ENCODE results near the gene PLCB1.

DNA sequence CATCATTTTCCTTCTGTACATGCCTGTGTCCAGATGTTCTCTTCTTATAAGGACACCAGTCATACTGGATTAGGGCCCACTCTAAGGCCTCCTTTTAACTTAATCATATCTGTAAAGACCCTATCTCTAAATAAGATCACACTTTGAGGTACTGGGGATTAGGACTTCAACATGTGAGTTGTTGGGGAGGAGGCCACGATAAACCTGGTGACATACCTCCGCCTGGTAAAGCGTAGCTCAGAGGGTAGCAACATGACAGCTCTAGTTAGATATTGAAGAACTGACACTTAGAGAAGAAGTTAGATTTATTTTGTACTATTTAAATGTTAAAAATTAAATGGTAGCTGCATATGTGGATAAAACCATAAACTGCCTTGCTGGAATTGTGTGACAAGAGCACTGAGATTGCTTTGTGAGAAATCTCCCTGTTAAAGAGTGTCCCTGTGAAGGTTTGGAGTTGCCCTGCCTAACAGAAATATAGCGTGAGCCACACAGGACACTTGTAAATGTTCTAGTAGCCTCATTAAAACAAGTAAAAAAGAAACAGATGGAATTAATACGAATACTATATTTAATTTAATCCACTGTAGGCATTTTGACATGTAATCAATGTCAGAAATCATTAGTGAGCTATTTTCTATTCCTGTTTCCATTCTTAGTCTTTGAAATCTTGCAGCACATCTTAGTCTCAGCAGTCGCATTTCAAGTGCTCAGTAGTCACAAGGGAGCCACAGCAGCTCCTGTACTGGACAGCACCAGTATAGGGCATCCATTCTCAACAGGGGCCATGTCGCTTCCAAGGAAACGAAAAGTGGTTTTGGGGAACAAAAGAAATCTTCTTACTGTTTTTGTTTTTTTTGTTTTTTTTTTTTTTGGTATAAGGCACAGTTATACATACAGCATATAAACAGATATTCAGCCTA, 13.4 kb downstream of the PLCB1 start:
- no peak for TF ChIP-seq POLR2A (IDR thresholded peaks at IDR 0.05; ENCODE audit: low read depth, low read length)
- no peak for TF ChIP-seq TAF1 (IDR thresholded peaks at IDR 0.05; ENCODE audit: borderline replicate concordance, low read depth, low read length)
